ENCODE measurements around the gene MRPL12. TPM values are rescaled to one million over a fixed set of nuclear protein-coding genes. Genes with fewer than 3 reads are reported as not detected.

MRPL12 gene
- 212 to 319 TPM (median 303 TPM) in 5 replicates for total RNA-seq (2022; extraction: Qiagen RNA extraction; ENCODE audit: low read depth)

DNA sequence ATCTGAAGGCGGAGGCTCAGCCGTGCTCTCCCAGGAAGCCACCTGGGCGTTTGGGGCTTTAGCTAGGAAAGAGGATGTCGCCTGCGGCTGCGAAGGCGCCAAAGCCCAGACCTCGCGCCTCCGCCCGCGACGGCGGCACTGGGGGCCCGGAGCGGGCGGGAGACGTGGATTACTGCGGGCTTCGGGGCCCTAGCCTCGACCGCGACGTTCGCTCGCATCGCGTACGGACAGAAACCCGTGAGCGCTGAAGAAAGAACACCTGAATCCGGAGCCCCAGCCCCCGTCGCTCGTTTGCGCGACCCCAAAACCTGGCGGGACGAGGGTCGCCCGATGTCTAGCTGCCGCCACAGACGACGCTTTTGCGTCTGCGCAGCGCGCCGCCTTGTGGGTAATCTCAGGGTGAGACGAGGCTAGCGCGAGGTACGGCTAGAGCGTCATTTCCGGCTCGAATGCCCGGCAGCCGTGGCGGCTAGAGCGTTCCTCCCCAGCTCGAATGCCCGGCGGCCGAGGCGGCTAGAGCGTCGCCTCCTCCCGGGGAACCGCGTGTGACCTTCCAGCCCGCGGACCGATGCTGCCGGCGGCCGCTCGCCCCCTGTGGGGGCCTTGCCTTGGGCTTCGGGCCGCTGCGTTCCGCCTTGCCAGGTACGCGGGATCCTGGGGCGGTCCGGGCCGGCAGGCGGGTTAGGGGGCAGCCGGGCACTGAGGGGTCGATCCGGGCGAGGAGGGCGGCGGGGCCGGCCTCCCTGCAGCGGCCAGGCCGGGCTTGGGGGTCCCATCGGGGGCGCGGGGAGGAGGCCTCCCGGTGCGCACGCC lies at the start of gene MRPL12:
Gene MRPL12, plus strand, starts transcription at position 434 of the 813 bp plus-strand sequence. Its CDS starts 135 bp downstream, at position 569.

DNA sequence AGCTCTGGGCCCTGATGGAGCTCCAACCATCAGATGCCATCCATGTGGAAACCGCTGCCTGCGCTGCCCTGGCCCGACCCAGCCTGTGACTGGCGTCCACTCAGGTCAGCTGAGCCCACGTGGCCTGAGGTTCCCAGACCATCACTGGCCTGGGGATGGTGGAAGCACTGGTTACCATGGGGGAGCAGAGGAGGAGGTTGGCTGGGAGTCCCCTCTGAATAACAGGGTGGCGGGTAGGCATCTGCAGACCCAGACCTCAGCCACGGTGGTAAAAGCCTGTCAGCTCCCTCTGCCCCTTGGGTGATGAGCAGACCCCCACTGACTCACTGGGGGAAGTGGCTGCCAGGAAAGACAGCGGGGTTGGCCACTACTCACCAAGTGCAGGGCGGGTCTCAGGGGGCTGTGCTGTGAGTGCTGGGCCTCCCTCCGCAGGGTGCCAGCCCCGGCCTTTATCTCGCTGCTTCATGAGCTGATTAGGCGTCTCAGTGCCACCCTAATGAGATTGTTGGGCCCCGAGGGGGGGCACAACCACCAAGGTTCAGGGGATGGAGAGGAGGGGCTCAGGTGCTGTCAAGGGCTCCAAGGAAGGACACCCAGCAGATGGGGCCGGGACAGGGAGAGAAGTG lies 46.9 kb upstream of the MRPL12 start, which contains the start of gene PDE6G:
Gene PDE6G, minus strand, starts transcription at position 425 of the 626 bp plus-strand sequence. CDS start 3,237 bp downstream, outside the sequence.

DNA sequence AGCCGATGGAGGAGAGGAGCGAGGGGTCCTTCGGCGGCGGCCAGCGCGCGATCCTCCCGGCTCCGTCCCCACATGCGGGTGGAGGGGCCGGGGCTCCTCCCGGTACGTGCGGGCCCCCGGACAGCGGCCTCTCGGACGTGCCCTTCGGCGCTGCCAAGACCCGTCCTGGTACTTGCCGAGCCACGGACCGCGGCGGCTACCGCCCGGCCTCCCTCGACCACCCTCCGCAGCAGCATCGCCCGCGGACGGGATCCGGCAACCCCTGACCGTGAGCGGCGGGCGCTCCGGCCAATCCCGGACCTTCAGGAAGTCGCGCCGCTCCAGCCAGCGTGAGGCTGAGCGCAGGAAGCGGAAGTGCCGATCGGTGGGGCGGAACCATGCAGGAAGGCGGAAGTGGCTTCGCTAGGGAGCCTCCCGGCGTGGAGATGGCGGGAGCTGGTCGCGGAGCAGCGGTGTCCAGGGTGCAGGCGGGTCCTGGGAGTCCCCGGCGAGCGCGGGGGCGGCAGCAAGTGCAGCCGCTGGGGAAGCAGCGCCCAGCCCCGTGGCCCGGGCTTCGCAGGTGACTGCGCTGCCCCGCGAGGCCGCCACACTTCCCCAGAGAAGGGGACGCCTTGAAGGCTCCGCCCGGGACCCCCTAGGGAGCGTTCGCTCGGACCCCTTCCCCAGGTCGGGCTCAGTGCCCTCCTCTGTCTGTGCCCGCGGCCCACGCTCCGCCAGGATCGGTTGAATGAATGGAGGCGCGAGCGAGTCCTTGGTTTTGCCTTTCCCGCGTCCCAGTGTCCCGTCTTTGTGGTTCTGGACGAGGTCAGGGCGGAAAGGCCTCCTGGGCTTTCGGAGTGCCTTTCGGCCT lies 36.6 kb upstream of the MRPL12 start, which contains the start of the genes CCDC137 and OXLD1:
Gene CCDC137, plus strand, starts transcription at position 396 of the 850 bp plus-strand sequence. Its CDS starts 30 bp downstream, at position 426.
Gene OXLD1, minus strand, starts transcription at position 264 of the 850 bp plus-strand sequence. Its CDS starts 28 bp downstream, at position 236.

DNA sequence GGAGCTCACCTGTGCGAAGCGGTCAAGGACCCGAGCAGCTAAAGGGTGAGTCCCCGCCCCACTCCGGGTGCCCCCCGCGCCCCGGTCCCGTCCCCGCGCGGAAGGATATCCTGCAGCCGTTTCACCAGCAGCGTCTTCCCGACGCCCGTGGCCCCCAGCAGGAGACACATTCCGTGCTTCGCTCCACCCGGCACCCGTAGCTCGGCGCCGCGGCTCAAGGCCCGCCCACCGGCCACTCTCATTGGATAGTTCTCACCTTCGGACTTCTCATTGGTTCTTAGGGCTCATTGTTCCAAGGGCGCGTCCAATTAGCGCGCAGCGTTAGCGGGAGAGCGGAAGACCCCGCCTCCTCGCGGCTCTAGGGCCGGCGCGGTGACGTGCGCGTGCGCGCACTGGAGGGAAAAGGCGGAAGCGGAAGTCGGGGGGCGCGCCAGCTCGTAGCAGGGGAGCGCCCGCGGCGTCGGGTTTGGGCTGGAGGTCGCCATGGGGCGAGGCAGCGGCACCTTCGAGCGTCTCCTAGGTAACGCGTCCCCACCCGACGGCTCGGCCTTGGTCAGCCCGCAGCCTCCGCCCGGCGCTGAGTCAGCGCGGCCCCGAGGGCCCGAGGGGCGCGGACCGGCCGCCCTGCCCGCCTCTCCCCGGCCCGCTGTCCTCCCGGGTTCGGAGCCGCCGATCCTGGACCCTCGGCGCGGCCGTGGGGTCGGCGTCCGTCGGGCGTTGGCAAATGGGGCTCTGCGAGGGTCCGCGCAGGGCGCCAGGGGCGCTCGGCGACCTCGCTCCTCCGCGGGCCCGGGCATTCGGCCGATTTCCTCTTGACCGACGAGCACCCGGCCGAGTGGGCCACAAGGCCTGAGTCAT lies 19.4 kb upstream of the MRPL12 start, which contains the start of the genes ARL16 and HGS:
Gene ARL16, minus strand, starts transcription at position 214 of the 858 bp plus-strand sequence. Its CDS starts 44 bp downstream, at position 170.
Gene HGS, plus strand, starts transcription at position 428 of the 858 bp plus-strand sequence. Its CDS starts 56 bp downstream, at position 484.

DNA sequence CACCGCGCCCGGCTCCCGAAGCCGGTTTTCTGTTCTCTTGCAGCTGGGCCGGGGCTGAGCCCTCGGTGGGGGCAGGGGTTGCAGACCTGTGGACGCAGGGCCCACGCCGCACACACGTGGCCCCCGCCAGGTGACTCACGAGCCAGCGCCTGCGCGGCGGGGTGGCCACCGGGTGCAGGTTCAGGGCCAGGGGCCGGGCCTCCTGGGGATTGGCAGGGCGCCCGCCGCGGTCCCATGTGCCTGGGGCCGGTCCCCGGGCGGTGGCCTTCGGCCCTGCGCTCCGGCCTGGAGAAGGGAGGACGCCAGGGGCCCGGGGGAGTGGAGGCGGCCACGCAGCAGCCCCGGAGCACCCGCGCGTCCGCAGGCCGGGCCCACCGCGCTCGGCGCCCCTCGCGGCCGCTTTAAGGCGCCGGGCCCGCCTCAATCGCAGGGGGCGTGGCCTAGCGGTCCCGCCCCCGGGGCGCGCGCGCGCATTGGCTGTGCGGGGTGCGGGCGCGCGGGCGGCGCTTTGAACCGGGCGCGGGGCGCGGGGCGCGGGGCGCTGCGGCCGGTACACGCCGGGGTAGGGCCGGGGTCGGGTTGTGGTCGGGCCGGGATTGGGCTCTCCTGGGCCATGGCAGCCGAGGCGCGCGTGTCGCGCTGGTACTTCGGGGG lies 8.8 kb downstream of the MRPL12 start, which contains the start of gene SLC25A10:
Gene SLC25A10, plus strand, starts transcription at position 471 of the 654 bp plus-strand sequence. Its CDS starts 143 bp downstream, at position 614.

Other genes with a start within 250 kb of the MRPL12 start
- gene ACTG1, start 190.6 kb upstream of the MRPL12 start, total RNA-seq (2022; extraction: Qiagen RNA extraction; ENCODE audit: low read depth), result 4,390 to 6,095 TPM (median 5,374 TPM) in 5 replicates
- 0.96 to 1.6 TPM (median 1.1 TPM) in 5 replicates for gene FSCN2, start 175.0 kb upstream of the MRPL12 start, total RNA-seq (2022; extraction: Qiagen RNA extraction; ENCODE audit: low read depth)
- 15.9 to 27.8 TPM (median 21.6 TPM) in 5 replicates for gene FAAP100, start 151.0 kb upstream of the MRPL12 start, total RNA-seq (2022; extraction: Qiagen RNA extraction; ENCODE audit: low read depth)
- gene NPLOC4, start 66.3 kb upstream of the MRPL12 start, total RNA-seq (2022; extraction: Qiagen RNA extraction; ENCODE audit: low read depth), result 89.8 to 106 TPM (median 97.7 TPM) in 5 replicates
- gene TSPAN10, start 66.2 kb upstream of the MRPL12 start, total RNA-seq (2022; extraction: Qiagen RNA extraction; ENCODE audit: low read depth), result 4.3 to 6.9 TPM (median 5.2 TPM) in 5 replicates
- gene PDE6G, start 46.8 kb upstream of the MRPL12 start, total RNA-seq (2022; extraction: Qiagen RNA extraction; ENCODE audit: low read depth), result 1.5 to 3.6 TPM (median 2.2 TPM) in 5 replicates
- gene OXLD1, start 36.8 kb upstream of the MRPL12 start, total RNA-seq (2022; extraction: Qiagen RNA extraction; ENCODE audit: low read depth), result 32.0 to 70.6 TPM (median 49.9 TPM) in 5 replicates
- gene CCDC137, start 36.6 kb upstream of the MRPL12 start, total RNA-seq (2022; extraction: Qiagen RNA extraction; ENCODE audit: low read depth), result 63.9 to 73.1 TPM (median 66.7 TPM) in 5 replicates
- gene ARL16, start 19.6 kb upstream of the MRPL12 start, total RNA-seq (2022; extraction: Qiagen RNA extraction; ENCODE audit: low read depth), result 46.6 to 56.2 TPM (median 49.9 TPM) in 5 replicates
- gene HGS, start 19.4 kb upstream of the MRPL12 start, total RNA-seq (2022; extraction: Qiagen RNA extraction; ENCODE audit: low read depth), result 139 to 217 TPM (median 209 TPM) in 5 replicates
- gene SLC25A10, start 8.9 kb downstream of the MRPL12 start, total RNA-seq (2022; extraction: Qiagen RNA extraction; ENCODE audit: low read depth), result 26.9 to 48.0 TPM (median 41.1 TPM) in 5 replicates
- gene GCGR, start 100.8 kb downstream of the MRPL12 start, total RNA-seq (2022; extraction: Qiagen RNA extraction; ENCODE audit: low read depth), result 0.13 to 0.36 TPM (median 0.17 TPM) in 4 of 5 replicates, not detected in the other
- 75.2 to 107 TPM (median 93.2 TPM) in 5 replicates for gene MCRIP1, start 129.9 kb downstream of the MRPL12 start, total RNA-seq (2022; extraction: Qiagen RNA extraction; ENCODE audit: low read depth)
- 0.27 to 0.61 TPM (median 0.32 TPM) in 3 of 5 replicates, not detected in the others for gene PPP1R27, start 131.7 kb downstream of the MRPL12 start, total RNA-seq (2022; extraction: Qiagen RNA extraction; ENCODE audit: low read depth)
- 695 to 762 TPM (median 718 TPM) in 5 replicates for gene P4HB, start 157.2 kb downstream of the MRPL12 start, total RNA-seq (2022; extraction: Qiagen RNA extraction; ENCODE audit: low read depth)
- 531 to 682 TPM (median 648 TPM) in 5 replicates for gene ARHGDIA, start 168.0 kb downstream of the MRPL12 start, total RNA-seq (2022; extraction: Qiagen RNA extraction; ENCODE audit: low read depth)
- gene ALYREF, start 188.2 kb downstream of the MRPL12 start, total RNA-seq (2022; extraction: Qiagen RNA extraction; ENCODE audit: low read depth), result 176 to 263 TPM (median 250 TPM) in 5 replicates
- 190 to 300 TPM (median 289 TPM) in 5 replicates for gene ANAPC11, start 188.4 kb downstream of the MRPL12 start, total RNA-seq (2022; extraction: Qiagen RNA extraction; ENCODE audit: low read depth)
- 0.38 to 0.73 TPM (median 0.45 TPM) in 5 replicates for gene NPB, start 198.9 kb downstream of the MRPL12 start, total RNA-seq (2022; extraction: Qiagen RNA extraction; ENCODE audit: low read depth)
- 11.9 to 16.6 TPM (median 14.1 TPM) in 5 replicates for gene PCYT2, start 208.0 kb downstream of the MRPL12 start, total RNA-seq (2022; extraction: Qiagen RNA extraction; ENCODE audit: low read depth)
- gene SIRT7, start 214.8 kb downstream of the MRPL12 start, total RNA-seq (2022; extraction: Qiagen RNA extraction; ENCODE audit: low read depth), result 27.7 to 47.8 TPM (median 43.4 TPM) in 5 replicates
- gene MAFG, start 224.4 kb downstream of the MRPL12 start, total RNA-seq (2022; extraction: Qiagen RNA extraction; ENCODE audit: low read depth), result 31.6 to 46.1 TPM (median 44.6 TPM) in 5 replicates
- 59.4 to 91.2 TPM (median 87.0 TPM) in 5 replicates for gene PYCR1, start 233.9 kb downstream of the MRPL12 start, total RNA-seq (2022; extraction: Qiagen RNA extraction; ENCODE audit: low read depth)
- gene MYADML2, start 243.9 kb downstream of the MRPL12 start, total RNA-seq (2022; extraction: Qiagen RNA extraction; ENCODE audit: low read depth), result not detected in 5 replicates